H1 (cell line): Measurements from ENCODE around the gene RELL1. TPM values are rescaled to one million over a fixed set of nuclear protein-coding genes. Genes with fewer than 3 reads are reported as not detected.

Source experiments
- CHD7 ChIP-seq: fragments of 300-600 bp; sonication (generic); IDR thresholded peaks from 2 replicates; pipeline ENCODE4 v1.7.1; 2012; ENCODE audit warnings: low read length, moderate library complexity, mild to moderate bottlenecking, inconsistent platforms; ENCODE audit not compliant: insufficient replicate concordance
- EP300 ChIP-seq, 2 experiments: IDR thresholded peaks; 1 replicate in 1 of 2; 2 replicates in 1 of 2; pipeline ENCODE4 v1.6.1; 2011 to 2012; ENCODE audit warnings: low read depth in 2 of 2, low read length in 2 of 2, mild to moderate bottlenecking in 2 of 2, borderline replicate concordance in 1 of 2, inconsistent platforms in 1 of 2, moderate library complexity in 1 of 2
- GTF2F1 ChIP-seq: IDR thresholded peaks from 2 replicates; pipeline ENCODE4 v1.6.1; 2012; ENCODE audit warnings: low read depth, low read length, improper control_type of control experiment, borderline replicate concordance
- JUN ChIP-seq: IDR thresholded peaks from 2 replicates; pipeline ENCODE4 v1.6.1; 2011; ENCODE audit warnings: low read depth, mild to moderate bottlenecking, improper control_type of control experiment, low read length
- MAFK ChIP-seq: IDR thresholded peaks from 2 replicates; pipeline ENCODE4 v1.6.1; 2012; ENCODE audit warnings: low read depth, mild to moderate bottlenecking, improper control_type of control experiment, low read length
- PHF8 ChIP-seq: fragments of 200-600 bp; sonication (generic); conservative IDR thresholded peaks from 2 replicates; pipeline ENCODE4 v1.7.1; 2012; ENCODE audit warnings: low read depth, mild to moderate bottlenecking, inconsistent platforms, low read length, moderate library complexity
- SP1 ChIP-seq: IDR thresholded peaks from 2 replicates; pipeline ENCODE4 v1.6.1; 2011; ENCODE audit warnings: low read depth, low read length
- polyA plus RNA-seq, 7 experiments: library from polyadenylated mRNA; depleted of rRNA in 3 of 7; stranded (reverse) in 5 of 7; unstranded in 2 of 7; fragments of >200 nt in 5 of 7; fragments of 200-250 nt in 2 of 7; gene quantifications; 1 replicate in 5 of 7; 2 replicates in 1 of 7; 4 replicates in 1 of 7; pipeline versions ENCODE4 v1.2.1 to v1.2.3, GENCODE V29; 2011 to 2013; ENCODE audit warnings: missing spikeins in 2 of 7, mixed read lengths in 2 of 7
- total RNA-seq: library from RNA; stranded (reverse); fragmentation: NEBNext Ultra II Directional; extraction: Animal tissue kit (Norgen Biotek cat#: 25700); gene quantifications from 2 replicates; pipeline ENCODE4 v1.2.1, GENCODE V29; 2021

Gene RELL1
- total and polyA plus RNA-seq, 2 of the 8 experiments (the other 6 are each of a cell fraction or from before 2014, with no cell fraction given) = 2.1 to 14.1 TPM

GRCh38 chr4:37732526-37733186 lies 46.5 kb upstream of the RELL1 start (continued):
- TF ChIP-seq CHD7 = no peak
- TF ChIP-seq EP300 (IDR thresholded peaks at IDR 0.05; ENCODE audit: borderline replicate concordance in 1 of 2, low read depth in 2 of 2, low read length in 2 of 2) = no peak
- TF ChIP-seq MAFK = no peak
- TF ChIP-seq JUN = no peak
- TF ChIP-seq GTF2F1 = no peak
- TF ChIP-seq PHF8 = no peak
- TF ChIP-seq SP1 = no peak
